Fibroblast of villous mesenchyme (primary cell): ENCODE results near the gene PCED1B. TPM values are rescaled to one million over a fixed set of nuclear protein-coding genes. Genes with fewer than 3 reads are reported as not detected.

Experiments
- DNase-seq: peaks from one replicate; pipeline ENCODE4 v3.0.0-alpha.2; 2010; ENCODE audit warnings: low read depth
- H3K4me3 ChIP-seq: 2 replicates; pipeline ENCODE4 v1.5.1; 2011; ENCODE audit warnings: low read depth, mild to moderate bottlenecking, low read length
- total RNA-seq: library from RNA; depleted of rRNA; stranded (reverse); fragments of >200 nt; gene quantifications from 2 replicates; pipeline ENCODE4 v1.2.3, GENCODE V29; 2012
- TF ChIP-seq, protein P1 (sequence below): IDR thresholded peaks from 2 replicates; pipeline ENCODE4 v1.5.1; 2012; ENCODE audit warnings: low read depth, mild to moderate bottlenecking, low read length; ENCODE audit not compliant: insufficient read depth

PCED1B gene
- total RNA-seq, 1 donor = 1.7 TPM

DNA sequence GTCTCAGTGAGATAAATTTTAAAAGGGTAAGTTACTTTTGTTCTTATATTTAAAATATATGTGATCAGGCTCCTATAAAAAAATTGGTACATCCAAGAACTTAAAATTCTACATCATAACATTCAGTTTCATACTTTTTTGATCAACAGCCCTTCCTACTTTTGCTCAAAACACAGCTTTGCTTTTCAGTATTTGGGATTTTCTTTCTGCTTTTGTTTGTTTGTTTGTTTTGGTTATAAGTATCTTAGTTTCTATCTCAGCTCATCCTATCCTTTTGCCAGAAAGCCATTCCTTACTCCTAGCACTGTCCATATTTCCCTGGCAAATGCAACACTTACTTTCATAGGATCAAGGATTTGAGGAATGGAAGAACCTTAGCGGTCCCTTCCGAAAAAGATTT is 4.7 kb upstream of the PCED1B start:
- TF ChIP-seq, protein P1, sequence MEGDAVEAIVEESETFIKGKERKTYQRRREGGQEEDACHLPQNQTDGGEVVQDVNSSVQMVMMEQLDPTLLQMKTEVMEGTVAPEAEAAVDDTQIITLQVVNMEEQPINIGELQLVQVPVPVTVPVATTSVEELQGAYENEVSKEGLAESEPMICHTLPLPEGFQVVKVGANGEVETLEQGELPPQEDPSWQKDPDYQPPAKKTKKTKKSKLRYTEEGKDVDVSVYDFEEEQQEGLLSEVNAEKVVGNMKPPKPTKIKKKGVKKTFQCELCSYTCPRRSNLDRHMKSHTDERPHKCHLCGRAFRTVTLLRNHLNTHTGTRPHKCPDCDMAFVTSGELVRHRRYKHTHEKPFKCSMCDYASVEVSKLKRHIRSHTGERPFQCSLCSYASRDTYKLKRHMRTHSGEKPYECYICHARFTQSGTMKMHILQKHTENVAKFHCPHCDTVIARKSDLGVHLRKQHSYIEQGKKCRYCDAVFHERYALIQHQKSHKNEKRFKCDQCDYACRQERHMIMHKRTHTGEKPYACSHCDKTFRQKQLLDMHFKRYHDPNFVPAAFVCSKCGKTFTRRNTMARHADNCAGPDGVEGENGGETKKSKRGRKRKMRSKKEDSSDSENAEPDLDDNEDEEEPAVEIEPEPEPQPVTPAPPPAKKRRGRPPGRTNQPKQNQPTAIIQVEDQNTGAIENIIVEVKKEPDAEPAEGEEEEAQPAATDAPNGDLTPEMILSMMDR = no peak
- H3K4me3 ChIP-seq = no peak overlapping the region
- no peak for DNase-seq

DNA sequence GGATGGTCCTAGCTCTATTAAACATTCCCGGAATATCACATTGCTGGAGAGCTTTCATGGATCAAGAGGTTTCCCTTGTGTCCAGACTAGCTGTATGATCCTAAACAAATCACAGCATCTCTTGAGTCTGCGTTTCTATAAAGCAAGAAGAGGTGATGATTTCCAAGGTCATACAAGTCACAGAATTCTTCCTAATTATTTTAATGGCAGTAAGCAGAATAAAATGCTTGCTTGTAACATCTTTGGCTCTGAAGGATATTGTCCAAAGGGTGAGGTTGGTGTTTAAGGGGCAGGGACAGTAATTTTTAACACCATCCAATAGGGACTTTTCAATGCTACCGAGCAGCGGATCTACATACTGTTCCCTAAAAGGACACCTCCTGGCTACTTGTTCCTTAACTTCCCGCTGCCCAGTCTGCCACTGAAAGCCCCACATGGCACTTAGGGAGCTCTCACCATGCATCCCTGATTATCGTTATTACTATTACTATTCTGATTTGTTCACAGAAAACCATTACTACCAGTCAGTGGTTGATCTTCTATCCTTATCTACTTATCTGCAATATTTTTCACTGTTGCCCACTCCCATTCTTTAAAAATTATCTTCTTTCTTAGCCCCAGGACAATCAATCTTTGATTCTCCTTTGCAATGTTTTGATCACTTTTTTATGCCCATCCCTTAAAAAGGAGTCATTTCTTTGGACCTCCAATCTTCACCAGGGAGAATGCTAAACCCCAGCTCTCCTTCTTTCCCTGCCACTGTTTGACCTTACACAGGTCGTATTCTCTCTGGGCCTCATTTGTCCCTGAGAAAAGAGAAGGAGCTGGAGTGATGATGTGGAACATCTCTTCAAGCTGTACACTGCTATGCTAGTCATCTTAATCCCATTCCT is 4.0 kb upstream of the PCED1B start:
- H3K4me3 ChIP-seq = no peak overlapping the region
- TF ChIP-seq, protein P1 = no peak
- DNase-seq = no peak

DNA sequence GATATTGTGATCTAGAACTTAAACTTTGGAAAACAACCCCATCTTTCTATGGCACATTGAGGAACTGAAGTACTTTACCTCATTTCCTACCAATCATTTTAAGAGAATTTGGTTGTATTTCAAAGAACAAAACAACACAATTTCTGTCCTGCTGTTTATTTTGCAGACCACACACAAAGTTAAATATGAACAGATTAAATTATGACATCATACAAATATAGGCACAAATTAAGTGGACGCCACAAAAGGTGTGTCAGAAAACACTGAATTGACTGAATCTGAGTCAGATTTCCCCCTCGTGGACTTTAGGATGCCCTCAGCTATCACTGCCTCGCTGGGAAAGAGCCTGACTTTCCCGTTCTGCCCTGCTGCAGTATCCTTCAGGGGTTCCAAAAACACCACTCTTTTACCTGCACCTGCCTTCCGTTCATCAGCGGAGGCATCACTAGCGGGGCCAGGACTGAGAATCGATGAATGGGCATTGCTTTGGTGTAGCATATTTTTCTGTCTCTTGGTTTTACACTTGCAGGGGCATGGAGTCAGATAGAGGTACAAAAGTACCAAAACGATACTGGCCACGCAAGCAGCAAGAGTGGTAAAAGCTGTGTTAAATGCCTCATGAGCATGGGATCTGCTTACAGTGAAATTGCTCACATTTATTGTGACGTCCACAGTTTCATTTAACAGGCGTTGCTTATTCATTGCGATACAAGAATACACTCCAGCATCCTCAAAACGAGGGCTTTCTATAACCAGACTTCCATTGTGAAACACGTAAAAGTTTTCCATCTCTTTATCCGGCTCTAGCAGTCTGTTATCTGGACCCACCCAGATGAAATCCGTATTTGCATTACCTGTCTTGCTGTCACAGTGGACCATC is 2.0 kb upstream of the PCED1B start:
- peak overlapping the region; percentile 81 for H3K4me3 ChIP-seq
- DNase-seq = no peak
- TF ChIP-seq, protein P1 = no peak

GRCh38 chr12:47078086-47078395 is 1.4 kb upstream of the PCED1B start:
- TF ChIP-seq, protein P1 = no peak
- no peak for DNase-seq
- peak overlapping the region; percentile 81 for H3K4me3 ChIP-seq

GRCh38 chr12:47078733-47079467 is 521 bp upstream of the PCED1B start:
- H3K4me3 ChIP-seq = peak overlapping the region; percentile 81
- TF ChIP-seq, protein P1 = no peak
- no peak for DNase-seq

DNA sequence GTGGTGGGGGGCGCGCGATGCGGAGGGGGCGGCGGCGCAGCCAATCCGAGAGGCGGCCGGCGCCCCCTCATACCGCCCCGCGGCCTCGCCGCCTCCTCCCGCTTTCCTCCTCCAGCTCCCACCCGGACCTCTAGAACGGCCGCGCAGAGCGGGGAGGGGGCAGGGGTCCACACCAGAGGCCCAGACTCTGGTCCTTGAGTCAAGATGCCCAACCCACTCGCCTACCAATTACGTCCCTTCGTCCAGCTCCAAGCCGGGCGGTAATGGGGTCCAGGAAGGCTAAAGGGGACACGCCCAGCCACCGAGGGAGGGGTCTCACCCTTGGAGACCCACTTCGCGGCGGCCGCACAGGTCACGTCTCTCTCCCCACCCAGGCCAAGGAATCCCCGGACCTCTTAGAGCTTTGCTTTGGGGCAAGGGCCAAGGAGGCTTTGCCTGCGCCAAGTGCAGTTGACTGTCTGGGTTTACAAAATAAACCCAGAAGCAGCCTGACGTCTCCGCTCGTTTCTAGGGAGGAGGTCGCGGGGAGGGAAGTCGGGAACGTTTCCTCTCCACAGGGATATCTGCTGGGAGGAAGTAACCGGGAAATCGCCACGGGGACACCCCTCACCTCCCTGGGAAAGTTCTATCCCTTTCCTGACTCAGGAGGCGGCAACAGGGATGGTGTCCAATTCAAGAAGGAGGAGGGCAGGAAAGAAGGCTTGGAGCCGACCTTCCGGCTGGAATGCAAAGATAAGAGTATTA is 732 bp downstream of the PCED1B start:
- TF ChIP-seq, protein P1 = no peak
- DNase-seq = peak; percentile 74

More for the DNA sequence above, 732 bp downstream of the PCED1B start:
- H3K4me3 ChIP-seq = peak overlapping the region; percentile 81
